Activated naive CD8-positive, alpha-beta T cell treated with anti-CD3 and anti-CD28 coated beads for 36 hours (primary cell): ENCODE measurements around the gene GUCA2B. TPM values are rescaled to one million over a fixed set of nuclear protein-coding genes. Genes with fewer than 3 reads are reported as not detected.

Source experiments
- DNase-seq: peaks from one replicate; pipeline ENCODE4 v3.0.0; 2021
- H3K27ac Mint-ChIP-seq: one replicate; pipeline ENCODE4 v1.8.0; 2022; ENCODE audit warnings: mild to moderate bottlenecking, moderate library complexity, mixed read lengths
- H3K27me3 Mint-ChIP-seq: one replicate; pipeline ENCODE4 v1.8.0; 2022; ENCODE audit warnings: mild to moderate bottlenecking, mixed read lengths
- H3K36me3 Mint-ChIP-seq: one replicate; pipeline ENCODE4 v1.8.0; 2021; ENCODE audit warnings: mild to moderate bottlenecking, mixed read lengths
- H3K4me1 Mint-ChIP-seq: one replicate; pipeline ENCODE4 v1.8.0; 2021; ENCODE audit warnings: mixed read lengths
- H3K4me3 Mint-ChIP-seq: one replicate; pipeline ENCODE4 v1.8.0; 2022; ENCODE audit warnings: mild to moderate bottlenecking, moderate library complexity, mixed read lengths
- H3K9me3 Mint-ChIP-seq: one replicate; pipeline ENCODE4 v1.8.0; 2022; ENCODE audit warnings: mixed read lengths
- total RNA-seq, 2 experiments: library from RNA; stranded (reverse); gene quantifications; one replicate each; pipeline ENCODE4 v1.2.3, GENCODE V29; 2021

The GUCA2B gene
- not detected for total RNA-seq

DNA sequence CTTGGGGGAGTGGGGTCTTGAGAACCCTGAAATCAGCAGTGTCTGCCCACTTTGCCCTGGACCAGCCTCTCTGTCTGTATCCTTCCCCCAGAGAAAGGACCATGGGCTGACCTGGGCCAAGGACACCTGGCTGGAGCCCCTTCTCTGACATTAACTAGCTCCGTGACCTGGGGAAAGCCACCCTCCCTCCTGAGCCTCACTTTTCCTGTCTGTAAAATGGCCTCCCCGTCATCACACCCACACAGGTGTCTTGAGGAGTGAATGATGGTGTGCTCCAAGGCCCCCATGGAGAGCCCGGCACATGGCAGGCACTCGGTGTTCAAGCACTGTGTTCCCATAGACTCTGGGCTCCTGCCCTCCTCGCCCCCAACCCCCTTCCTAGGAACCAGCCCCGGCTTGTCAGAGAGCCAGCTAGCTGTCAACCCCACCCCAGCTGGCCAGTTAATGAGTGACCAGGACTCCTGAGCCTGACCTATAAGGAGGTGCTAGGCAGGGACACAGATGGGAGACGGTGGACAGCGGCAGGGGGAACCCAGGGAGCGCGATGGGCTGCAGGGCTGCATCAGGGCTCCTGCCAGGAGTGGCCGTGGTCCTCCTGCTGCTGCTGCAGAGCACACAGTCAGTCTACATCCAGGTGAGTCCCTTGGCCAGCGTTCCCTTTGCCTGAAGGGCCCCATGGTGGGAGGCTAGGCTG, at the start of gene GUCA2B:
GUCA2B (plus strand) TSS at position 504 of the 694 bp plus-strand sequence; CDS start at position 545, 41 bp downstream.
- H3K9me3 Mint-ChIP-seq: no peaks in the 10 kb centered on the region
- H3K27ac Mint-ChIP-seq: no peak within 1 kb of the TSS
- no peaks in the 10 kb centered on the region for H3K36me3 Mint-ChIP-seq
- H3K27me3 Mint-ChIP-seq: peaks cover 5% of the 10 kb centered on the region
- H3K4me1 Mint-ChIP-seq: peaks cover 3% of the 10 kb centered on the region
- no peak for DNase-seq
- H3K4me3 Mint-ChIP-seq: no peak within 1 kb of the TSS

DNA sequence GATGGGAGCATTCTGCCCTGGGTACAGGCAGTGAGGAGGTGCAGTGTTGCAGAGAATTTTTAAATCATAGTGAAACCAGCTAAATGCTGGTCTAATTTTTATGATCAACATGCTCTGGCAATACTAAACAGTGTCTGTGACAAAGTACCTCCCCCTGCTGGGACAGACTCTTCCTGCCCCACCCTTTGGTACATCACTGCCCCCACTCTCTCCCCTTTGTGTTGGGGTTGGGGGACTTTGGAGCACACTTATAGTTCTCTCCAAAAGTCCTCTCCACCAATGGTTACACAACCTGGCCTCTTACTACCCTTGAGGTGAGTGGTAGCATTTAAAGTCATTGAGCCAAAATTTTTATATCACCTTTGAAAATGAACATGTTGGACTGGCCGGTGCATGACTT, 48.2 kb upstream of the GUCA2B start:
- H3K4me3 Mint-ChIP-seq: no peak overlapping the region
- peaks cover 10% of the 10 kb centered on the region for H3K9me3 Mint-ChIP-seq

DNA sequence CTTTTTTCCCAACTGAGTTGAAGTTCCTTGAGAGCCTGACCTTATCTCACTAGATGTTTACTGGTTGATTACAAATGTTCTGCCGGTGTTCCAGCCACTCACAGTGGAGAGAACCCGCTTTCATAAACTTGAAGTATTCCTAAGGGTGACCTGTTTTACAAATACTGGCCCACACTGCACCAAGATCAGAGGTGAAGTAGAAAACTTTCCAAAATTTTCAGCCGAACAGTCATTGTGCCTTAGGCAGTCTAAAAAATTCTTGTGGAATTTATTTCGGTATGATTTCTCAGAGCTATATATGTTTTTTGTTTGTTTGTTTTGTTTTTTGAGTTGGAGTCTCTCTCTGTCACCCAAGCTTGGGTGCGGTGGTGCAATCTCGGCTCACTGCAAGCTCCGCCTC, 44.9 kb upstream of the GUCA2B start:
- H3K36me3 Mint-ChIP-seq: no peaks in the 10 kb centered on the region
- H3K27ac Mint-ChIP-seq: no peak overlapping the region
- H3K27me3 Mint-ChIP-seq: no peaks in the 10 kb centered on the region
- no peaks in the 10 kb centered on the region for H3K9me3 Mint-ChIP-seq
- no peak overlapping the region for H3K4me3 Mint-ChIP-seq
- DNase-seq: no peak
- H3K4me1 Mint-ChIP-seq: no peaks in the 10 kb centered on the region

More for the DNA sequence above, 48.2 kb upstream of the GUCA2B start:
- Mint-ChIP-seq H3K27ac (no peak overlapping the region), H3K27me3 (peaks cover 17% of the 10 kb centered on the region), H3K4me1 (no peaks in the 10 kb centered on the region), H3K36me3 (no peaks in the 10 kb centered on the region)
- no peak for DNase-seq

DNA sequence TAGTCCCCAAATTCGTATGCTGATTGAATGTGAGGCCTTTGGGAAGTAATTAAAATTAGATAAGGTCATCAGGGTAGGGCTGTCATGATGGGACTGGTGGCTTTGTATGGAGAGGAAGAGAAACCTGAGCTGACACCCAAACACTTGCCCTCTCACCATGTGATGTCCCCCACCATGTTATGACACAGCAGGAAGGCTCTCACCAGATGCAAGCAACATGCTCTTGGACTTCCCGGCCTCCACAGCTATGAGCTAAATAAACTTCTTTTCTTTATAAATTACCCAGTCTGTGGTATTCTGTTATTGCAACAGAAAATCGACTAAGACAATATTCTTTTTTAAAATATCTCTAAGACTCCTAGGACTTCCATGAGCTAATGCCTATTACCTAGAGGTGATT, 43.6 kb upstream of the GUCA2B start:
- DNase-seq: no peak
- no peaks in the 10 kb centered on the region for H3K9me3 Mint-ChIP-seq
- H3K4me1 Mint-ChIP-seq: no peaks in the 10 kb centered on the region
- H3K27ac Mint-ChIP-seq: no peak overlapping the region
- H3K36me3 Mint-ChIP-seq: no peaks in the 10 kb centered on the region
- no peaks in the 10 kb centered on the region for H3K27me3 Mint-ChIP-seq
- H3K4me3 Mint-ChIP-seq: no peak overlapping the region

DNA sequence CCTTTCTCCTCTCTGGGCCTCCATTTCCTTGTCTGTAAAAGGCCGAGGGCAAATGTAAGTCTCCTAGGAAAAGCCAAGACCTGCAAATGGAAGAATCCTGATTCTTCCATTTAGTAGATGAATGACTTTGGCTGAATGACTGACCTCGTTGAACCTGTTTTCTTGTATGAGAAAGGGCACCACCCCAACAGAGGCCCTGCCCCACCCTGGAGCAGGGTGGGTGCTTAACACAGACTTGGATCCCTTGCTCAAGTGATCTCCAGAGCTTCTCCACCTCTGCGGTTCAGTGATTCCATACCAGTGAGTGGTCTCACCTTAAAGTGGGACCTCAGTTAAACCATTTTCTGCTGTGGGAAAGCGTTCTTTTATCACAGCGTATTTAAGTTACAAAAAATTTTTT, 39.0 kb upstream of the GUCA2B start:
- no peak overlapping the region for H3K27ac Mint-ChIP-seq
- no peak overlapping the region for H3K4me3 Mint-ChIP-seq
- no peaks in the 10 kb centered on the region for H3K36me3 Mint-ChIP-seq
- H3K9me3 Mint-ChIP-seq: no peaks in the 10 kb centered on the region
- no peak for DNase-seq
- no peaks in the 10 kb centered on the region for H3K4me1 Mint-ChIP-seq
- H3K27me3 Mint-ChIP-seq: peaks cover 12% of the 10 kb centered on the region

DNA sequence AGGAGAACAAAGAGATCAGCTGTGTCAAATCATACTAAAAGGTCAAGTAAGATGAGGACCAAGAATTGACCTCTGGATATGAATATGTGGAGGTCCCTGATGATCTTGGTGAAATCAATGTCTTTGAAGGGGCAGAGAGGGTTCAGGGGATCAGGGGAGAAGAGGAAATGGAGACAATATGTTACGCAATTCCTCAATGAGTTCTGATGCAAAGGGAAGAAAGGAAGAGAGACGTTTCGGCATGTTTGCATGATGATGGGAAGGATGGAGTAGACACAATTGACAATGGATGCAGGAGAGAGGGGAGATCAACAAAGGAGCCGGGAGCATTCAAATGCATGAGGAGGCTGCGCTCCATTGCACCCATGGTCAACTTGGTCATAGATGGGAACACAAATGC, 36.0 kb upstream of the GUCA2B start:
- Mint-ChIP-seq H3K4me1 (no peaks in the 10 kb centered on the region), H3K4me3 (no peak overlapping the region), H3K27ac (no peak overlapping the region), H3K9me3 (peaks cover 1% of the 10 kb centered on the region), H3K36me3 (peaks cover 2% of the 10 kb centered on the region), H3K27me3 (peaks cover 12% of the 10 kb centered on the region)
- no peak for DNase-seq

DNA sequence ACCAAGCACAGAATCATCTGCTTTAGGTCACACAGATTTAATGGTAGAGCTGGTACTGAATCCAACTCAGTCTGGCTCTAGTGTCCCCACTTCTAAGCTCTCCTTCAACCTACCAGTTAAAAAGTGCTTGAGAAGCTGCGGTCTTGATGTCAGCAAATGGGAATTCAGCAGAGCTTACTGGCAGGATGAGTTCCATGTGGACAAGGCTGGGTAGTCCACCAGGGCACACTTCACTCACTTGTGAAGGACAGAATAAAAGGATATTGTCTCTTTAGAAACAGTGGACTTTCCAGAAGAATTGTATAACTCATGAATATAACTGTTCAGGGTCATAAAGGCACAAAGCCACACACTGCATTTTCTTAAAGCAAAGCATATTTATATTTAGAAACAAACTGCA, 35.1 kb upstream of the GUCA2B start:
- Mint-ChIP-seq H3K27ac (no peak overlapping the region), H3K27me3 (peaks cover 12% of the 10 kb centered on the region), H3K9me3 (peaks cover 3% of the 10 kb centered on the region), H3K4me1 (no peaks in the 10 kb centered on the region), H3K36me3 (peaks cover 2% of the 10 kb centered on the region), H3K4me3 (no peak overlapping the region)
- DNase-seq: no peak

DNA sequence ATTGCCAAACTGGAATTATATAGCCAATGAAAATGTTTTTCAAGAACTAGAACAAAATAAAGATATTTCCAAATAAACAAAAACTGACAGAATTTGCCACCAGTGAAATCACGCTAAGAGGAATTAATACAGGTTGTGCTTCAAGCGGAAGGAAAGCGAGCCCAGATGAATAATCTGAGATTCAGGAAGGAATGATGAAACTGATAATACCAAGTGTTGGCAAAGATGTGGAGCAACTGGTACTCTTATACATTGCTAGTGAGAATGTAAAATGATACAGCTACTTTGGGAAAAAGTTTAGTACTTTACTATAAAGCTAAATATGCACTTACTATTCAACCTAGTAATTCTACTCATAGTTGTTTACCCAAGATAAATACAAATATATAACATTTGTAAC, 30.8 kb upstream of the GUCA2B start:
- no peak overlapping the region for H3K4me3 Mint-ChIP-seq
- no peak overlapping the region for H3K27ac Mint-ChIP-seq
- H3K9me3 Mint-ChIP-seq: peaks cover 3% of the 10 kb centered on the region
- no peak for DNase-seq
- H3K27me3 Mint-ChIP-seq: no peaks in the 10 kb centered on the region
- H3K36me3 Mint-ChIP-seq: peaks cover 2% of the 10 kb centered on the region
- H3K4me1 Mint-ChIP-seq: no peaks in the 10 kb centered on the region

DNA sequence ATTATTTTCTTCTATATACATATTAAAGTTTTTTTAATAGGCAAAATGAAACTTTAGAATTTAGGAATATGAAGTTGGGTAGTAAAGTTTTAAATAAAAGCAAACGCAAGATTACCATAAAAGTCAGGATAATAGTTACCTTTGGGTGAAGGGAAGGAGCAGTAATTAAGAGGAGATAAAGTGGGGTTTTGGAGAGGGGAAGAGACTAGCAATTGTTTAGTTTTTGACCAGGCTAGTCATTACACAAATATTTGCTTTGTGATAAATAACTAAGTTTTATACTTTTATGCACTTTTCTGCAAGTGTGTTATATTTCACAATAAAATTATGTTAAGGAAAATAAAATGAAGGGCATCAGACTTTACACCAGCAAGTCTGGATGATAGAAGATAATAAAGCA, 27.7 kb upstream of the GUCA2B start:
- peaks cover 3% of the 10 kb centered on the region for H3K9me3 Mint-ChIP-seq
- H3K4me3 Mint-ChIP-seq: no peak overlapping the region
- DNase-seq: no peak
- H3K4me1 Mint-ChIP-seq: no peaks in the 10 kb centered on the region
- peaks cover 2% of the 10 kb centered on the region for H3K36me3 Mint-ChIP-seq
- no peak overlapping the region for H3K27ac Mint-ChIP-seq
- peaks cover 10% of the 10 kb centered on the region for H3K27me3 Mint-ChIP-seq

DNA sequence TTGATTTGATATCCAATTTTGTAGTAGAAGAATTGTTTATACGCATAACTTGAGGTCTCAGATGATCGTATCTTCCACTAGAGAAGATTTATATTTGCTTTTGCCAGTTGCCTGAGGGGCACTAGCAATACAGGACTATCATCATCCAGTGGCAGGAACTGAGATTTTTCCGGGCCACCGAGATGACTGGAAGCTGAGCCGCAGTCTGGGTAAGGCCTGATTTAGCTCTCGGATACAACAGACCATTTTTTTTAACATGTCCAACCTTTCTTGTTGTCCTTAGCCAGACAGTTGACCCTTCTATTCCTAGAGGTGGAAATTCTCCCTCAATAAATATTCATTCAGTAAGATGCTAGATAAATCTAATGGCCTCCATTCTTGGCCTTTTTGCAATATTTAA, 25.4 kb upstream of the GUCA2B start:
- Mint-ChIP-seq H3K27ac (no peak overlapping the region), H3K4me3 (no peak overlapping the region), H3K9me3 (no peaks in the 10 kb centered on the region), H3K4me1 (no peaks in the 10 kb centered on the region), H3K36me3 (no peaks in the 10 kb centered on the region), H3K27me3 (peaks cover 10% of the 10 kb centered on the region)
- DNase-seq: no peak

DNA sequence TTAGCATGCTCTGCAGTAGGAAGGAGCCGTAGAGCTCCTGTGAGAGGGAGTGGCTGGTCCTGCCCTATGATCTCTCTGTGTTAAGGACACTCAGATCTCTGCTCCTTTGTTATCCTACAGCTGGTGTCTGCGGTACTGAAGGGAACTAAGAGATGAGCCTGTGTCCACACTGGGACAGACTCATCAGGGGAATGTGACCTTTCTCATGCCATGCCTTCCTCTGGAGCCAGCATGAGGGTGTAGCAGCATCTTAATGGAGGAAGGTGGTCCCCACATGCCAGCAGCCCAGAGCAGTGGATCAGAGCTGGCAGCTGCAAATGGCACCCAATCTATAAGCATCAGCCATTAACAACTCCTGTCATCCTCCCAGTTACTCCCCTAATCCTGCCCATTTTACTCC, 24.7 kb upstream of the GUCA2B start:
- no peak for DNase-seq
- Mint-ChIP-seq H3K27me3 (peaks cover 10% of the 10 kb centered on the region), H3K9me3 (no peaks in the 10 kb centered on the region), H3K36me3 (no peaks in the 10 kb centered on the region), H3K4me3 (no peak overlapping the region), H3K27ac (no peak overlapping the region), H3K4me1 (no peaks in the 10 kb centered on the region)

DNA sequence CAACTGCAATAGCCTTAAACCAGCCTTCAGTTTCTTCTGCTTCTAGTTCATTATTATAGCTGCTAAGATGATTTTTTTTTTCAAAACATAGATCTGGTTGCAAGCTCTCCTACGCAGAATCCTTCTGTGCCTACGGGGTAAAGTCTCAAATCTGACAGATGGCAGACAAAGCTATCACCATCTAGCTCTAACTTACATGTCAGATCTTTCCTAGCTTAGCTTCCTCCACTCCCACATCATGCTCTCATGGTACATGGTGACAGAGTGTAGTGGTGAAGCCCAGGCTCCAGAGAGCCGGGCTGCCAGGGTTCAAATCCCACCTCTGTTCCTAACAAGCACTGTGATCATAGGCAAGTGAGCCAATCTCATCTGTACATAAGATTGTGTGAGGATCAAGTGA, 24.2 kb upstream of the GUCA2B start:
- Mint-ChIP-seq H3K9me3 (no peaks in the 10 kb centered on the region), H3K27ac (no peak overlapping the region), H3K27me3 (peaks cover 10% of the 10 kb centered on the region), H3K4me1 (no peaks in the 10 kb centered on the region), H3K36me3 (no peaks in the 10 kb centered on the region), H3K4me3 (no peak overlapping the region)
- DNase-seq: no peak

DNA sequence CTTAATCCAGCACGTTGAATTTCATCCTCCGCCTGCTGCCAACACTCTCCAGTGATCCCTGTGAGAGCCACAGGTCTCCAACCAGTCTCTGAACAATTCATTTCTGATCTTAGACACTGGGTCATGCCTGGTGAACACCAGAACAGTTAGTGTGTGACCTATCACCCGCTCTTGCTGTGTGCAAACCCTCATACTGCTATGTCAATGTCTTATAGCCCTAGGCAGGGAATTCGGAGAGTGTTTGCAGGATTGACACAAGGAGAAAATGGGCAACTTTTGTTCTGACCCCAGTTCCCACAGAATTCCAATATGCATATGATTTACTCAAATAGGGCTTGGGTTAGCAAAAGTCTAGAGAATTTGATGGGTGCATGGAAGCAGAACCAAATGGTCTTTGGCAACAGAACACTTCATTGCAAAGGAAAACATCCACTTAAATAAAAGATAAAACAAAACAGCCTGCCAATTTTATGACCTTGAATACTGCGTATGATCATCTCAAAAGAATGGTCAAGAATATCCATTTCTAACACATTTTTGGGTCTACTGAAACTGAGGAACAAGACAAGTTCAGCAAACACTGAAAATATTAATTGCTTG, 23.0 kb upstream of the GUCA2B start:
- Mint-ChIP-seq H3K4me1 (no peaks in the 10 kb centered on the region), H3K36me3 (no peaks in the 10 kb centered on the region), H3K27ac (no peak overlapping the region), H3K27me3 (peaks cover 10% of the 10 kb centered on the region), H3K9me3 (no peaks in the 10 kb centered on the region), H3K4me3 (no peak overlapping the region)
- DNase-seq: no peak

DNA sequence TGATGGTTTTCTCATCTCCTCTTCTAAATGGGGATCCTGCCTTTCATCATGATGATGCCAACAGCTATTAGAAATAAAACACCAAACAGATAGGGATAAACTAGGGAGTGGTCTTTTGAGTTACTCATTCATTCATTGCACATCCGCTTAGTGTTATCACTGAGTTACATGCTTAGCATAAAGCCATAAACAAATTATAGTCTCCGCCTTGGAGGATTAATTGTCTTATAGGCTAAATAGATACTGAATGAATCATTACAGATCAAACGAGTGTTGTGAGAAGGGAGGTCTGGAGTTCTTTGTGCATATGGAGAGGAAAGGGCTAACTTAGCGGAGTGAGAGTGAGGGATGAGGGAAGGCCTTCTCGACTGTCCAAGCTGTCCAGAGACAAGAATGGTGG, 19.8 kb upstream of the GUCA2B start:
- H3K9me3 Mint-ChIP-seq: no peaks in the 10 kb centered on the region
- H3K27ac Mint-ChIP-seq: no peak overlapping the region
- H3K36me3 Mint-ChIP-seq: no peaks in the 10 kb centered on the region
- no peaks in the 10 kb centered on the region for H3K4me1 Mint-ChIP-seq
- DNase-seq: no peak
- H3K4me3 Mint-ChIP-seq: no peak overlapping the region
- peaks cover 10% of the 10 kb centered on the region for H3K27me3 Mint-ChIP-seq

DNA sequence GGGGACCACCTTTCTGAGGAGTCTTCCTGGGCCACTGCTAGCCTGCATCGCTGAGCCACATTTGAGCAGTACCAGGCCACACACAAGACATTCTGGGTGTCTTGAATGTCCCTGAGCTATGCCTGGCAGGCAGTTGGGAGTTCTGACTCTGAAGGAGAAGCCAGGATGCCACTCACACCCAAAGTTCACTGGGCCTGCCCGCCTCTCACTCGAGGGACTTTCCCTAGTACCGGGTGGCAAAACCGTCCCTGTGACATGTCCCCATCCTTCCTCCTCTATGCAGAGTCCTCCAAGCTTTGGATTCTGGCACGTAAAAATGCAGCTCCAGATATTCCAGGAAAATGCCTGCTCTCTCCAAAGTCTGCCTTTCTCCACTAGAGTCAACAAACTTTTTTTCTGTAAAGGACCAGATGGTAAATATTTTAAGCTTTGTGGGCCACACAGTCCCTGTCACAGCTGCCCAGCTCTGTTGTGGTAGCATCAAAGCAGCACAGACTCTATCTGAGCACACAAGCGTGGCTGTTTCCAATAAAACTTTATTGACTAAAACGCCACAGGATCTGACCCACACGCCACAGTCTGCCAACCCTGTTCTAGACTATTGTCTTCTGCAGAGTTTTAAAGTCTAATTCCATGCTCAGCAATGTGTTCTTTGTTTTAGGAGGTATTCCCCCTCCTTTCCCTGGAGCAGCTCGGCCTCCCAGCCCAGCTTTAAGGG, 19.2 kb upstream of the GUCA2B start:
- DNase-seq: no peak
- no peaks in the 10 kb centered on the region for H3K36me3 Mint-ChIP-seq
- peaks cover 10% of the 10 kb centered on the region for H3K27me3 Mint-ChIP-seq
- no peak overlapping the region for H3K4me3 Mint-ChIP-seq
- H3K9me3 Mint-ChIP-seq: no peaks in the 10 kb centered on the region
- no peak overlapping the region for H3K27ac Mint-ChIP-seq
- no peaks in the 10 kb centered on the region for H3K4me1 Mint-ChIP-seq

DNA sequence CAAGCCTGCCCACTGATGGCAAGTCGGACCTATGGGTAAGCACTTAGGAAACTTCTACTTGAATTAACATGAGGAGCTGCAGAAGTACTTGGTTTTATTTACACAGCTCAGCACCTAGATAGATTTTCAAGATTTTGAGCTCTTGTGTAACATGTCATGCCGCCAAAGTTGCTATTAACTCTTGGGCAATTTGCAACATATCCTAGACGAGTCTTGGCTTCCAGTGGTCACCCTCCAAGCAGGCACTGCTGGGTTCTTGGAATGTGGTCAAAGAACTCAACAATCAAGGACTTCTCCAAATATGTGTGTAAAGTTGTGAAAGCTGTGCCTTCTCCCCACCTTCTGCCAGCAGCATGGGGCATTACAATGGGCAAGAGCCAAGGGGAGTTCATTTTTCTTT, 17.8 kb upstream of the GUCA2B start:
- H3K9me3 Mint-ChIP-seq: no peaks in the 10 kb centered on the region
- no peak overlapping the region for H3K27ac Mint-ChIP-seq
- H3K4me3 Mint-ChIP-seq: no peak overlapping the region
- H3K27me3 Mint-ChIP-seq: no peaks in the 10 kb centered on the region
- H3K36me3 Mint-ChIP-seq: no peaks in the 10 kb centered on the region
- no peaks in the 10 kb centered on the region for H3K4me1 Mint-ChIP-seq
- DNase-seq: no peak
